ENCODE results near the gene SFMBT2. TPM values are rescaled to one million over a fixed set of nuclear protein-coding genes. Genes with fewer than 3 reads are reported as not detected.
A peak's percentile ranks its signal among the peaks of the same experiment; 100 is the strongest.

Gene SFMBT2
- 1 to 10 TPM; 7.9 TPM for total RNA-seq

- peak in 1 of 2 donors; percentile 27 for TF ChIP-seq CTCF (IDR thresholded peaks at IDR 0.05)
Observed at GRCh38 chr10:7410862-7411670, at the start of gene SFMBT2. SFMBT2 (minus strand) TSS chr10:7411034; CDS start chr10:7381898, 29,136 bp downstream.

DNA sequence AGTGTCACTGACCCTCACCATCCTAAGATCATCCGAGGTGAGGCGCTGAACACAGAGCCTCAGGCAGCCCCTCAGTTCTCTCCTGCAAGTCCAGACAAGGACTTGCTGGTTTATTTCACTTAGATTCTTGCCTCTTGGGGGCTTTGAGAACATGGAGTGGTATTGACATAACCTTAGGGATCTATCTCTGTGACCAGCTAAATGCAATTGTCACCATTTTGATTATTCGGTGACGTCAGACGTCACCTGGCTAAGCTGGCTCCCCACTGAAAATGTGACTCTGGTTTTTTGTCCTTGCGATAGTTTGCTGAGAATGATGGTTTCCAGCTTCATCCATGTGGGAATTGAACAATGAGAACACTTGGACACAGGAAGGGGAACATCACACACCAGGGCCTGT lies 49.2 kb upstream of the SFMBT2 start:
- Histone ChIP-seq H3K9me3 (no peaks in the 10 kb centered on the region), H3K27ac (no peak overlapping the region), H3K4me3 (no peak overlapping the region), H3K4me1 (no peaks in the 10 kb centered on the region), H3K27me3 (no peaks in the 10 kb centered on the region), H3K36me3 (no peaks in the 10 kb centered on the region)
- no peak for TF ChIP-seq CTCF (IDR thresholded peaks at IDR 0.05)
- DNase-seq (ENCODE audit: low spot score) = no peak

More at GRCh38 chr10:7410862-7411670, at the start of gene SFMBT2:
- H3K27ac ChIP-seq = peak within 1 kb of the TSS; percentile 78 to 88
- no peak for DNase-seq (ENCODE audit: low spot score)
- H3K9me3 ChIP-seq = no peaks in the 10 kb centered on the region
- H3K27me3 ChIP-seq = no peaks in the 10 kb centered on the region
- H3K4me3 ChIP-seq = peak within 1 kb of the TSS; percentile 67 to 79
- H3K36me3 ChIP-seq = no peaks in the 10 kb centered on the region
- H3K4me1 ChIP-seq = peaks cover 0 to 56% of the 10 kb centered on the region in 2 donors

GRCh38 chr10:7458556-7458955 lies 47.7 kb upstream of the SFMBT2 start:
- H3K36me3 ChIP-seq = no peaks in the 10 kb centered on the region
- no peak for TF ChIP-seq CTCF (IDR thresholded peaks at IDR 0.05)
- H3K4me1 ChIP-seq = no peaks in the 10 kb centered on the region
- DNase-seq (ENCODE audit: low spot score) = no peak
- no peak overlapping the region for H3K27ac ChIP-seq
- H3K9me3 ChIP-seq = no peaks in the 10 kb centered on the region
- H3K27me3 ChIP-seq = no peaks in the 10 kb centered on the region
- H3K4me3 ChIP-seq = no peak overlapping the region

DNA sequence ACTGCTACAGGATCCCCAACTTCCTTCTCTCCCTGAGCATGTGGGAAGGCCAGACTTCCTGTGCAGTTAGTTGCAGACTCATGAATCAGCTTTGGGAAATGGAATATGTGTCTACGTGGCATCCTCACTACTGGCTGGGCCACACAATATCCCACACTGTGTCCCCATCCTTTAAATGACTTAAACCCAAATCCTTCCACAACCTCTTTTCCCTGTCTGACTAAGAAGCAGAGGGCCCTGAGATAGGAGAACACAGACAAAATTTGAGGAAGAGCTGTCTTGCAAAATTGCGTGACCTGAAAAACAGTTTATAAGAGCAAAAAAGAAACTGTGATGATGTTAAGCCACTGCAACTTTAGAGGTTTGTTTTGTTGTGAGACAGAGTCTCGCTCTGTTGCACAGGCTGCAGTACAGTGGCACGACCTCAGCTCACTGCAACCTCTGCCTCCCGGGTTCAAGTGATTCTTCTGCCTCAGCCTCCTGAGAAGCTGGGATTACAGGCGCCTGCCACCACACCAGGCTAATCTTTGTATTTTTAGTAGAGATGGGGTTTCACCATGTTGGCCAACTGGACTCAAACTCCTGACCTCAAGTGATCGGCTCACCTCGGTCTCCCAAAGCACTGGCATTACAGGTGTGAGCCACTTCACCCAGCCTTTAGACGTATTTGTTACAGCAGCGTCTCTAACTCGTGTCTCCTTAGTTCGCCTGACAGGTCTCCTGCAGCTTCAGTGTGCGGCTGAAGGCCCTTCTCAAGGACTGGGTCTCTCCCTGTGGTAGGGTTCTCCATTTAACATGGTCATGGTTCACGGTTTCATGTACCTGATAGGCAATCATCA lies 46.9 kb upstream of the SFMBT2 start:
- Histone ChIP-seq H3K36me3 (no peaks in the 10 kb centered on the region), H3K27ac (no peak overlapping the region), H3K27me3 (no peaks in the 10 kb centered on the region), H3K9me3 (no peaks in the 10 kb centered on the region), H3K4me1 (no peaks in the 10 kb centered on the region), H3K4me3 (no peak overlapping the region)
- no peak for TF ChIP-seq CTCF (IDR thresholded peaks at IDR 0.05)
- no peak for DNase-seq (ENCODE audit: low spot score)

DNA sequence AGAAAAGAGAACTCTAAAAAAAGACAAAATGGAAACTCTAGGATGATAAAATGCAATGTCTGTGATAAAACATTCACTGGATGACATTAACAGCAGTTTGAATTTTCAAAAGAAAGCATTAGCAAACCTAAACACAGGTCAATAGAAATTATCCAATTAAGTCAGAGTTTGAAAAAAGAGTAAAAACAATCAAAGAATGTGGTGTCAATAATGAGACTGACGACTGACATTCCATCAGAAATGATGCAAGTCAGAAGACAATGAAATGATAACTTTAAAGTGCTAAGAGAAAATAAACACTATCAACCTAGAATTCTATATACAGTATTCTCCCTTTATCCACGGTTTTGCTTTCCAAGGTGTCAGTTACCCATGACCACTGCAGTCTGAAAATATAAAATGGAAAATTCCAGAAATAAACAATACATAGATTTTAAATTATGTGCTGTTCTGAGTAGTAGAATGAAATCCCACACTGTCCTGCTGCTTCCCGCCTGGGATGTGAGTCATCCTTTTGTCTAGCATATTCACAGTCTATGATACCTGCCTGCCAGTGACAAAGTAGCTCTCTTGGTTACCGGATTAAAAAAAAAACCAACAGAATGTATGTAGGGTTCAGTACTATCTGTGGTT lies 38.3 kb upstream of the SFMBT2 start:
- no peak for DNase-seq (ENCODE audit: low spot score)
- TF ChIP-seq CTCF (IDR thresholded peaks at IDR 0.05) = no peak
- no peaks in the 10 kb centered on the region for H3K4me1 ChIP-seq
- H3K27me3 ChIP-seq = no peaks in the 10 kb centered on the region
- peaks cover 0 to 20% of the 10 kb centered on the region in 2 donors for H3K9me3 ChIP-seq
- H3K27ac ChIP-seq = no peak overlapping the region
- no peaks in the 10 kb centered on the region for H3K36me3 ChIP-seq
- H3K4me3 ChIP-seq = no peak overlapping the region

Data from right atrium auricular region (tissue), 2 donors.